HL-60 (cell line): Measurements from ENCODE around the gene SYT7.

Source experiments
- CTCF ChIP-seq: IDR thresholded peaks from one replicate; pipeline ENCODE4 v1.5.1; 2011; ENCODE audit warnings: low read length, control low read depth, inconsistent platforms; ENCODE audit not compliant: insufficient read depth
- GABPA ChIP-seq: IDR thresholded peaks from 2 replicates; pipeline ENCODE4 v1.6.1; 2012; ENCODE audit warnings: low read depth
- POLR2AphosphoS5 ChIP-seq: IDR thresholded peaks from 2 replicates; pipeline ENCODE4 v1.6.1; 2012; ENCODE audit warnings: low read depth
- REST ChIP-seq: IDR thresholded peaks from 2 replicates; pipeline ENCODE4 v1.6.1; 2012; ENCODE audit warnings: low read depth; ENCODE audit not compliant: insufficient replicate concordance
- SPI1 ChIP-seq: IDR thresholded peaks from 2 replicates; pipeline ENCODE4 v1.6.1; 2012; ENCODE audit warnings: low read depth, mild to moderate bottlenecking, borderline replicate concordance

- no peak for TF ChIP-seq CTCF
- TF ChIP-seq REST = no peak
- no peak for TF ChIP-seq GABPA
- no peak for TF ChIP-seq SPI1
- TF ChIP-seq POLR2AphosphoS5 = no peak
Measured at GRCh38 chr11:61542024-61542461, 38.8 kb downstream of the SYT7 start.
